Skeletal muscle cell (primary cell): ENCODE data around the gene POC1A.

ENCODE experiments used
- DNase-seq: peaks from one replicate; pipeline ENCODE4 v3.0.0-alpha.2; 2010; ENCODE audit warnings: low read depth
- H3K4me3 ChIP-seq: 2 replicates; pipeline ENCODE4 v1.5.1; 2011; ENCODE audit warnings: low read depth, mild to moderate bottlenecking, control low read depth, low read length, moderate library complexity

Gene POC1A

DNA sequence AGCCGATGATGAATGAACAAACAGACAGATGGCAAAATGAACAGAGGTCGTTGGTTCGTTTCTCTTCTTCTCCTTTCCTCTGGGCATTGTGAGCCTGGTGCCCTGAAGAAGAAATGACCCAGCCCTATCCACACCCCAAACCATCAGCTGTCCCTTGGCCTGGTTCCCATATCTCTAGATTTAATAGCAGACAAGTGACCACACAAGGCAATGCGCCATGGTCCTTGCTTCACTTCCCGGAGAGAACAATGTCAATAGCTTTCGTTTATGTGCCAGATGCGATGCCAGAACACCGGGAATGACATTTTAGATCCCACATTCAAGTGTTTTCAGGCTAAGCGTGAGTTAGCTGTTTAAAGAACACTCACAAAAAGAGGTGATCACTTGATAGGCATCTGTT lies 17.7 kb downstream of the POC1A start:
- no peak overlapping the region for H3K4me3 ChIP-seq
- no peak for DNase-seq

DNA sequence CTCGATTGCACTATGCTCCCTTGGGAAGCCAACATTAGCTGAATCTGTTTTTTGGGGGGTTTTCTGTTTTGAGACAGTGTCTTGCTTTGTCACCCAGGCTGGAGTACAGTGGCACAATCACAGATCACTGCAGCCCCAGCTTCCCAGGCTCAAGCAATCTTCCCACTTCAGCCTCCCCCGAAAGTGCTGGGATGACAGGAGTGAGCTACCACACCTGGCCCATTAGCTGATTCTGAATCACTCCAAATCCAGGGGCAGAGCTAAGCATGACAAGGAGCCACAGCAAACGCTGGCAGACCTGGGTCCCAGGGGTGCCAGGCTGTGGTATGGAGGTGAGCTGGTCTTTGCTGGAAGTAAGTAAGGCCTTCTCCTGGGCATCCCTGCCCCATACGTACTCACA lies 18.9 kb downstream of the POC1A start:
- no peak for DNase-seq
- no peak overlapping the region for H3K4me3 ChIP-seq

DNA sequence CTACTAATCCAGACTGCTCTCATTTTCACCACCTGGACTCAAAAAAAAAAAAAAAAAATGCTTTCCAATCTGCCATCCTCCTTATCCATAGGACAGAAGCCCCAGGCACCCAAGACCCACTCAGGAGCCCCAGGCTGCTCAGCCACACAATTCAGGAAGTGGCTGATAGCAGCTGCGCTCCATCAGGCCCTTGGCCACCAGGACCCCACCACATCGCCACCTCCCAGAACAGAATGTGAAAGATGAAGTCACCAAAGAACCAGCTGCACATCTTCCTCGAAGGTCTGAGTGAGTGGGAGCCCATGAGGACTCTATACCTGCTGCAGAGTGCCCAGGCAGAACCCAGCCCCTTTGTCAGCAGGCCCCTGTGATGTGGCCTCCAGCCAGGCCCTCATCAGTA lies 19.5 kb downstream of the POC1A start:
- no peak overlapping the region for H3K4me3 ChIP-seq
- no peak for DNase-seq

DNA sequence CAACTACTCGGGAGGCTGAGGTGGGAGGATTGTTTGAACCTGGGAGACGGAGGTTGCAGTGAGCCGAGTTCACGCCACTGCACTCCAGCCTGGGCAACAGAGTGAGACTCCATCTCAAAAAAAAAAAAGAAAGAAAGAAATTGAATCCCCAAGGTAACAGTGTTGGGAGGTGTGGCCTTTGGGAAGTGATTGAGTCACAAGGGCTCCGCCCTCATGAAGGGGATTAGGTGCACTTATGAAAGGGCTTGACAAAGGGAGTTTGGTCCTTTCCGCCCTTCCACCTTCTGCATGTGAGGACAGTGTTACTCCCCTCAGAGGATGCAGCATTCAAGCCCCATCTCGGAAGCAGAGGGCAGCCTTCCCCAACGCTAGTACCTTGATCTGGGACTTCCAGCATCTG lies 21.3 kb downstream of the POC1A start:
- no peak overlapping the region for H3K4me3 ChIP-seq
- no peak for DNase-seq

DNA sequence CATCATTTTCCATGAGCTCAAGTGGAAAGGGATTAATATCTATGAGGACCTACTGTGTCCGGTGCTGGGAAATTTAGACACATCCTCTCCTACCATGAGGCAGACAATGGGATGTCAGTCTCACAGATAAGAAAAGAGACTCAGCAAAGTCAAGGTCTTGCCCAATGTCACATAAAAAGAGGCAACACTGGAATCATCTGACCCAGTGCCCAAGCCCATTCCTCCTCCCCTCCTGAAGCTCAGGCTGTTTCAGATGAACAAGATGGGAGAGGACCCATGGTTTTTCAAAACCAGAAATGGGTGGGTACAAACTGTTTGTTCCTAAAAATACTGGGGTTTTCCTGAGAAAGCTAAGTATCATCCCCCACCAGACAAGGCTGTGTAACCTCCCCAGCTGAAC lies 22.2 kb downstream of the POC1A start:
- H3K4me3 ChIP-seq = no peak overlapping the region
- no peak for DNase-seq

DNA sequence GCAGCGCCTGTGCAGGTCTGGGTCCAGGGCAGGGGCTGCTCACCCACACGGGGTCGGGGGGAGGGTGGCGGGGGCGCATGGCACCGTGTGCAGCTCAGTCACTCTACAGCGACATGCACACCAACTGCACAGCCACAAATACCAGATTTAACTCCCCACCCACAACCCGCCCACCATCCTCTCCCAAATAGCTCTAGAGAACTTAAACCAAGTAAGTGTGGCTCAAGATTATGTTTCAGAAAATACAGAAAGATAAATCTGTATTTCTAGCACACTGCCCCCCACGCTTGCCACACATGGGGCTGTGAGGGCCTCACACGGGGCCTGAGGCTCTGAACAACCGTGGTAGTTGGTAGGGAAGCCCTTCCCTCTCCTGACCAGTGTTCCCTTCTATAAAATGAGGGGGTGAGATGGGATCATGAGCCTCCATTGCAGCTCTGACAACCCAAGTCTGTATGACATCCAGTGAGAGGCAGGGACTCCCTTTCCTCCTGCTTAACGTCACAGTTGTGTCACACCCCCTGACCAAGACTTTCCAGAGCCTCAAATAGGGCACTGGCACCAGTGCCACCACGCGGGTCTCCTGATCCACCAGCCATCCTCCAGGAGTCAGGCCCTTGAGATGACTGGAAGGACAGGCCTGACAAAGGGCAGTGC lies 23.1 kb downstream of the POC1A start:
- no peak for DNase-seq
- no peak overlapping the region for H3K4me3 ChIP-seq

DNA sequence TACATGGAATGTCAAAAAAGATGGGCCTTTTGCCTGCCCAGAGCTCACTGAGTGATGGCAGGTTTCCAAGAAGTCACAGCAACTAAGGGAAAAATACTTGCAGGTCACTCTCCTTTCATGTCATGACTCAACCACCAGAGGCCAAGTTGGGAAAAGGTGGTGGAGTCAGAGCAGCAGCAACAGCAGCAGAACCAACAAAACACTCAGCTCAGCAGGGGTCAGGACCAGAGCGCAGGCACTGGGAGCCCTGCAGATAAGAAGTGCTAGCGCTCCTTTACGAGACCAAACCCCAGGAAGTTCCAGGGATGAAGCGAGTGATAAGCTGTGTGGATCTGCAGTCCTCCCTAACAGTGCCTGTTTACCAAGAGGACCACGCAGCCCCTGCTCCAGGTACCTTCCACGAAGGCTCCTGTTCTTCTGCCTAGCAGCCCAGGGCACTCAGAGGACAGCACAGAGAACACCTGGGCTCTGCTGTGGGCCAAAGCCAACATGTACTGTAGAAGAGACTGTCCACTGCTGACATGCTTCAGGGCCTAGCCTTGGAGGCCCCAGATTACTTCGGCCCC lies 26.0 kb downstream of the POC1A start:
- peak; percentile 26 for DNase-seq
- no peak overlapping the region for H3K4me3 ChIP-seq

DNA sequence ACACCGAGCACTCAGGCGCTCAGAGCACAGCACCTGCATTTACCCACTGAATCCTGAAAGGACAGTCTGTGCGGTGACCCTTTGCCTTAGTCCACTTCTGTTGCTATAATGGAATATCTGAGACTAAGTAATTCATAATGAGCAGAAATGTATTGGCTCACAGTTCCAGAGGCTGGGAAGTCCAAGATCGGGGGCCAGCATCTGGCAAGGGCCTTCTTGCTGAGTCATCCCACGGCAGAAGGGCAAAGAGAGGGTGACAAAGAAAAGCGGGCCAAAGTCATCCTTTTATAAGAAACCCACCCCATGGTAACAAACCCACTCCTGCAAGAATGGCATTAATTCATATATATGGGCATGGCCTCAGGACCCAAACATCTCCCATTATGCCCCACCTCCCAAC lies 27.7 kb downstream of the POC1A start:
- DNase-seq = no peak
- H3K4me3 ChIP-seq = no peak overlapping the region

- DNase-seq = no peak
Observed at GRCh38 chr3:52126036-52126435, 28.2 kb downstream of the POC1A start.

GRCh38 chr3:52124766-52125165 lies 29.5 kb downstream of the POC1A start:
- H3K4me3 ChIP-seq = no peak overlapping the region
- DNase-seq = no peak

More at GRCh38 chr3:52126036-52126435, 28.2 kb downstream of the POC1A start:
- H3K4me3 ChIP-seq = no peak overlapping the region

- H3K4me3 ChIP-seq = no peak overlapping the region
- no peak for DNase-seq
Observed at GRCh38 chr3:52124126-52124525, 30.1 kb downstream of the POC1A start.

GRCh38 chr3:52123106-52123725 lies 31.0 kb downstream of the POC1A start:
- no peak overlapping the region for H3K4me3 ChIP-seq

DNA sequence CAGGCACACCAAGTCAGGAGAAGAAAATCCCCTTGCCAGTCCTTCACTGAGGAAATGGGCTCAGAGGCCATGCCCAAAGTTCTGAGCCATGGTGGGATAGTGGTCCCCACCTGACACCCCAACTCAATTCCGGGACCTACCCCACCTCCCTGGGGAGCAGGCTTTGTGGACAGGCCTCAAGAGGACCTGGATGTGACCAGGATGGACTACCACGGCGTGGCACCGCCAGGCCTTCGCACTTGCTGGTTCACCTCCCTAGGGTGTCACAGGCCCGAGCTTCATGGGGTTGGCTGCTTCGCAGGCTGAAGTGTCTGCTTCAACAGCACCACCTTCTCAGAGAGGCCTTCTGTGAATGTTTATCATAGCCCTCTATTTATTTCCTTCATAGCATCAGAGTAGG lies 31.7 kb downstream of the POC1A start:
- no peak overlapping the region for H3K4me3 ChIP-seq
- DNase-seq = no peak

More at GRCh38 chr3:52123106-52123725, 31.0 kb downstream of the POC1A start:
- peak; percentile 16 for DNase-seq

DNA sequence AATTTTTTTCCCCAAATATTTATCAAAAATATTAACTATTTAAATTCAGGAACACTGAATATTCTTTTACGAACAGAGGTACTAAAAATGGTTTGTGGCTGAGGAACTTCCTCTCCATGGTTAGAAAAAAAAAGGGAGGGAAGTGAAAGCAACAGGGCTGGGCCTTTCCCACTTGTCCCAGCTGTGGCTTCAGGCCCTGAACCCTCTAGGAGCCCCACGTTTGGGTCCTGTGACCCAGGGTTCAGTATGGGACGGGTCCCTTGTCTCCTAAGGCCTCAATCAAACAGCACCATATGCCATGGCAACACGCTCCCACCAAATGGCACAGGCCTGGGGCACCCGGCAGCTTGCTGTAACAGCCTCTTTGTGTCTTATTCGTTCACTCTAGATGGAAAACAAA lies 32.4 kb downstream of the POC1A start:
- no peak for DNase-seq
- no peak overlapping the region for H3K4me3 ChIP-seq

DNA sequence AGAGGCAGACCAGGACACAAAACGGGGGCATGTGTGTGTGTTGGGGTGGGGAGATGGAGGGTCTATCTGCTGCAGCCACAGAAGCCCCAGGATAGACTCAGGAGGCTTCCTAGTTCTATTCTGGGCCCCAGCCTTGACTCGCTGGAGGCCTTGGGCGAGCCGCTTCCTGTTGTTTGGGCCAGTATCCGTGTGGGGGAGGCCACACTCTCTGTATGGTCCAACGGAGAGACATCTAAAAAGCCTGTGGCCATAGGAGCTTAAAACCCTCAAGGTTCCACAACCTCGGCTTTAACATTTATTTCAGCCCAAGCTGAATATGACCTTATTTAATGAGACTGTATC lies 32.8 kb downstream of the POC1A start:
- no peak overlapping the region for H3K4me3 ChIP-seq
- DNase-seq = no peak

GRCh38 chr3:52120556-52121463 lies 33.4 kb downstream of the POC1A start:
- H3K4me3 ChIP-seq = no peak overlapping the region
- no peak for DNase-seq

GRCh38 chr3:52119826-52120225 lies 34.4 kb downstream of the POC1A start:
- H3K4me3 ChIP-seq = no peak overlapping the region
- DNase-seq = no peak

DNA sequence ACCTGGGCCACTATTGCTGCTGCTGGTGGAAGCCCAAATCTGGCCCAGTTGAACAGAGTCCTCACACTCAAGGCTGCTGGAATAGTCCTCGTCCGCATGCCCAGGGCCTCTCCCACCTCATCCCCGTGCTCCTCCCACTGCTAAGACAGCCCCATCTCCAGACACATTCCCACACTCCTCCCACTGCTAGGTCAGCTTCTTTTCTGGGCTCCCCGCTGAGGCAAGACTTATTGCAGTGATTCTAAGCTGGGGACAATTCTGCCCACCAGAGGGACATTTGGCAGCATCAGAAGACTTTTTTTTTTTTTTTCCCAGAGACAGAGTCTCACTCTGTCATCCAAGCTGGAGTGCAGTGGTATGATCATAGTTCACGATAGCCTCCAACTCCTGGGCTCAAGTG lies 35.1 kb downstream of the POC1A start:
- no peak for DNase-seq

DNA sequence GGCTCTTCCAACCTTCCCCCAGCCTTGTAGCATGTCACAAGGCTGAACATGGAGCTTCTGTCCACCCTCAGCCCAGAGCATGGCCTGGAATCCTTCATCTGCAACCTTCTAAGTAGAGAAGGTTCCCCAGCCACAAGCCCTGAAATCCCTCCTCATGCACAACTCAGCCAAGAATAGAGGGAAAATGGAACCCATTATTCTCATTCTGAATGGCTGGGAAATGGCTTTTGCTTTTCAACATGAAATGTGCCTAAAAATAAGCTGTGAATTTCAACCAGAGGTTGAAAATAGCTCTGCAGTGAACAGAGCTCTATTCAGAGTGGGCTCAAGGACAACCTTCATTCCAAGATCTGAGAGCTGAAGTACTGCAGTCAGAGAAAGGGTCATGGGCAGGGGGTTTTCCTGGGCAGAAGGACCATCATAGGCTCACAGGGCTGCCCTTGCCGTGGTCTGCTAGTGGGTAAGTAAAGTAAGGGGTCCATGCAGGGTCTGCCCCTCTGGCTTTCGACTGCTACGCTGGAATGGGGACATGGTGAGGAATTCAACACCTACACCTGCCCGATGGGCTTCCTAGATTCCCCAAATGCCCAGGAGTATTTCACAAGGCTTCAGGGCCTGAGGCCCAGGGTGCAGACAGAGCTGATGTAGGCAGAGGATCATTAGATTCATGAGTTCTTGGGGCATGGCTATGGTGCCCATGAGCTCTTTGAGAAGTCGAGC lies 35.9 kb downstream of the POC1A start:
- DNase-seq = no peak
- H3K4me3 ChIP-seq = no peak overlapping the region

More for the DNA sequence above, 35.1 kb downstream of the POC1A start:
- no peak overlapping the region for H3K4me3 ChIP-seq

DNA sequence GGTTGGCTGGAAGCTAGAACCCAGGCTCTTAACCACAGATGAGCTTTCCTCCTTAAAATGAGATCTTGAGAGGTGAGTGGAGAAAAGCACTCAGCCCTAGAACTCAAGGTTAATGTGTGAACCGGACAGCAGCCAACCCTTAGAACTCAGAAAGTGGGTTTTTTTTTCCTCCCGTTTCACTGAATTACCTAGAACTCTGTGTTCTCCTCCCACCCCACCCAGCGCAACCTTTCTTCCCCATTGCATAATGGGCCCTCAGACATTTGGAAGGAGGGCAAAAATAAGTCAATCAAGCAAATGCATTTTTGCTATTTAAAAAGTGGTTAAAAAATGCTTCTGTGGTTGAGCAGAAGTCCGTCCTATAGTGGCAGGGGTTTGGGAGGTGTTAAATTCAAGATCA lies 36.7 kb downstream of the POC1A start:
- no peak overlapping the region for H3K4me3 ChIP-seq
- no peak for DNase-seq
